GM18868 (cell line): ENCODE data around the gene SYNPR.

Experiments
- ATAC-seq: cut with Tn5 transposase; IDR thresholded peaks from one replicate; pipeline ENCODE4 v1.9.1; 2021; ENCODE audit warnings: mild to moderate bottlenecking, moderate library complexity; ENCODE audit not compliant: unreplicated experiment

The SYNPR gene

DNA sequence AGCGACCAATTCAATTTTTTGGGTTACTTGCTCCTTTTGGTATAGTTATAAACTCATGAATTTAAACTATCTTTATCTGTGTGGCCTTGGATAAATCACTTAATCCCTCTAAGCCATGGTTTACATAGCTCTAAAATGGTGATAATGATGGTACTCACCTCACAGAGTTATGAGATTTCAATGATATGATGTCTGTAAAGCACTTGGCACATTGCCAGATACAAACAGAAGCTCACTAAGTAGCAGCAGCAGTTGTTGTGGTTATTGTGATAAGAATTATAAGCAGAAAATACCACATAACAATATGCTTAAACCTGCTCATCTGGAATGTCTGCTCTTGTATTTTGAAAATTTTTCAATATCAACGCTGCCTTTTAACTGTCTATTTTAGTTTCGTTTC is 189.3 kb downstream of the SYNPR start:
- no peak for ATAC-seq

DNA sequence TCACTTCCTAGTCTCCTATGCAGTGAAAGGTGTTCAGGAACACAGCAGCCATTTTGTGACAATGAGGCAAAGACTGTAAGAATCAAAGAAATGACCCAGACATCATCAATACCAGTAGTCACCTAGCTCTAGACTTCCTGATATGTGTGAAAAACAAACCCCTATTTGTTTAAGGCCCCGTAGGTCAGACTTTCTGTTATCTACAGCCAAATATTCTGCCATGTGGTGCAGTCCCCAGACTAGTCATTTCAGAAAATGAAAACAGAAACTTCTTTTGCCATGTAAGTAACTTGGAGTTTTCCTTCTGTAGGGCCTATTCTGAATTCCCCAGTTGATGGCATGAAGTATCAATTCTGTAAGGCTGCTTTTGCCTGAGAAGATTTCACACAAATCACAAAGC is 192.6 kb downstream of the SYNPR start:
- peak; percentile 79 for ATAC-seq

DNA sequence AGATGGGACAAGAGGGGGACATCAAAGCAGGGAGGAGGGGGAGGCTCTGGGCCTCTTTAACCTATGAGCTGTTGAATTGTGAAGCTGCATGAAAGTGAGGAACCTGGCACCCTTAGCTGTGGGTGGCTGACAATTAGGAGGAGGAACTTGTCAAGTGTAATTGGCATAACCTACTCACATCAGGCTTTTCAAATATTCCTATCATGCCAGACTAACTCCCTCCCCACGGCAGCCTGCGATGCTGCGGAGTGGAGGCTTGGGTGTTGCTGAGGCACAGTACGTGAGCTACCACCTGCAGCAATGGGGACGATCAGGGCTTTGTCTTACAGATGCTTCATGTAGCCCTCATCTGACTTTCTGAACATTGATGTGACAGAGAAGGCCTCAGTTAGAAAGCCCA is 193.7 kb downstream of the SYNPR start:
- no peak for ATAC-seq

DNA sequence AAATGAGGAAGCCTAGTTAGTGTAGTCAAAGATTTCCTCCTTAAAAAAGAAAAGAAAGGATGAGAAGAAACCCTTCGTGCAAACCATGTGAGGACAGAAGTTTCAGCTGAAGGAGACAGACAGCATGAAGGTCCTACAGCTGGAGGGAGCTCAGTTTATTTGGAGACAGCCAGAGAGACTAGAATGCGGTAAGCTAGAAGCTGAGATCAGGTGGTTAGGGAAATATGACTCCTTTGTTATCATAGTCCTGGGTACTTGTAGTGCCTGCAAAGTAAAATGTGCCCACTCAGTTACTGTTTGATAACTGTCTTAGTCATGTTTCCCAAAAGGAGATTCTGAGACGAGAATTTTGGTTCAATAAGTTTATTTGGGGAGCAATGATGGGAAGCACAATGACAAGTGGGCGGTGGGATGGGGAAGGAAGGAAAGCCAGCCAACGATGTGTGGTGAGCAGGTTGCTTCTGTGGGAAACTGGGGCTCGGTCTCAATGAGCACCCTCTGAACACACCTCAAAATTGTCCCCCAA is 195.6 kb downstream of the SYNPR start:
- no peak for ATAC-seq

DNA sequence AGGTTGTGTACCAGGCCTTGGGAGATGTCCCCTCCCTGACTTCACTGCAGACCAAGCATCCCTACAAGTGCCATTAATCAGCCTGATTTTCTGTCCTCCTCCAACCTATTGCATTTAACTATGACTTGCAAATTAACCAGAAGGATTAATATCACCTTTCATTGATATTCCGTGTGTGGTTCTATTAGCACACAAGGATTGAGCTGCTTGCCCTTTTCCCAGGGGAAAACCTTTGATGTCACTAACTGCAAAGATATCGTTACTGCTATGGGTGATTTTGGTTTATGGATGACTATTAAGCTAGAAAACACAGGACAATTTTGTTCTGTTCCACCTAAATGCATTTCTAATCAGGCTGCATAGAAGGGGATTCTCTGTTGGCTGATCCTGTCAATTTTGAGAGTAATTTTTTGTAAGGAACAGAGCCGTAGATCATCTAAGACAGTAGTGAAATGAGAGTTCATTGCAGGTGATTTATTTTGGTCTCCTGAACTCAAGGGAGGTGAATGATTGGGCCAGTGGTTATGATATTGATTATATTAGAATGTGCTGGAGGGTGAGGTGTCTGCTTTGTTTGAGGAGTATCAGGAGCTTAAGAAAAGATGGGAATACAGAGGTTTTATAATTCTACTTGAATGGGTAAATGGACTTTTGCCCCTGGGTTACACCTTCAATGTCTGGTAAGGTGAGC is 196.9 kb downstream of the SYNPR start:
- ATAC-seq, result no peak

DNA sequence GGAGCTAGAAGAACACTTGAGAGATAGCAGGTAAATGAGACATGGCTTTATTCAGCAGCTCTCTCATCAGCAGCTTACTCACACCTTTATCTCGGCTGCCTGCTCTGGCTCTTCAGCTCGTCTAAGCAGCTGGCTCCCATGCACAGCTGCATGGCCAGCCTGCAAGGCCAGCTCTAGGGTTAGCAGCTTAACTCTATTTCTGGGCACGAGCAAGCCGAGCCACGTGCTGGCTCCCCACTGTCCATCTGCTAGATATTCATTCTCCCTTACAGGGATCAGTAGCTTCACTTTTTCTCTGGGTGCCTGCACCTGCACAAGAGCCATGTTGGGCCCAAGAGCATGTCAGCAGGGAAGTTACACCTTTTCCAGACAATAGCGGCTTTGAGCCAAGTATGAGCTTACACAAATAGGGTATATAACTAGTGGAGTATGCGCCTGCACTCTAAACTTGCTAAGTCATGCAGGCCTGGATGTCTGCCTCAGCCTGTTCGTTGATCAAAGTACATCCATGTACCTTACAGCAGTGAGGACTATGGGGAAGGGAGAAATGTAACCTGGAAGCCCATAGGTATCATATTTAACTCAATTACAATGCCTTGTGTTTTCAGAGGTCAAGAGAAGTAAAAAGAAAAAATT is 199.5 kb downstream of the SYNPR start:
- no peak for ATAC-seq

DNA sequence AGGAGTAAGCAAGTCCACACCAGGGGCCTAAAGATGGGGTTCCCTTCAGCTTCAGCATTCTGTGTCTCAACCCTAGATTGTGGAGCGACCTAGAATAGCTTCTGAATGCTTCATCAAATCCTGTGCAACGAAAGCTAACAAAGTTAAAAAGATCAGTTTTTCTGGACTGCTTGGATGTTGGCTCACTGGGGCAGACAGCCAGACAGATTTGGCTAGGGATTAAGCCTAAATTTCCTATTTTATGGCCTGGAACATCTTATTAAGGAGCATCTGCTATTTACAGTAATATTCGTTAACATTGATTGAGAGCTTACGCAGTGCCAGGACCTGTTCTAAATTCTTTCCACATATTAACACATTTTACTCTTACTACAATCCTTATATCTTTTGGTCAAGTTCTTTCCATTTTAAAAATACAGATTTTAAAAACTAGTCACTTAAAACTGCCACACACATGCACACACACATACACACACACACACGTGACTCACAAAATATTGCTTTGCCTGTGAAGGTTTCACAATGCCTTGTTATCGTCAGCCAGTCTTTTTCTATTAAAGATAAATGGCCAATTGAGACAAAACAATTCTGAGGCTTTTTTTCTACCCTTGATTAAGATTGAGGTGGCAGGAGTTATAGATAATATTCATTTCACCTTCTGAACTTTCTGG is 201.0 kb downstream of the SYNPR start:
- no peak for ATAC-seq

DNA sequence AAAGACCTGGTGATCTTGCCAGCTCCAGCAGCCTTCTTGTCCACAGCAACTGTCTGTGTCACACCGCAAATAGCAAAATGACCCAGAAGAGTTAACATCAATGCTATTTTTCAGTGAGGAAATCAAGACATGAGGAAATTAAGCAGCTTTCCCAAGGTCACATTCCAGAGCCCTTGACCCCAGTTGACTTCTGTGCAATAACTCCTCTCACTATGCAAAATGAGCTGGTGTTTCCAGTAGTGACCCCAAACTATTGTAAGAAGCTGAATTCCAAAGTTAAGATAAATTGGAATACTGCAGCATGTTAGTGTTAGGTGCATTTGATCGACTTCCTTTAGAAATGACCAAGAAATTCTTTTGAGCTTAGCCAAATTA is 201.5 kb downstream of the SYNPR start:
- no peak for ATAC-seq

DNA sequence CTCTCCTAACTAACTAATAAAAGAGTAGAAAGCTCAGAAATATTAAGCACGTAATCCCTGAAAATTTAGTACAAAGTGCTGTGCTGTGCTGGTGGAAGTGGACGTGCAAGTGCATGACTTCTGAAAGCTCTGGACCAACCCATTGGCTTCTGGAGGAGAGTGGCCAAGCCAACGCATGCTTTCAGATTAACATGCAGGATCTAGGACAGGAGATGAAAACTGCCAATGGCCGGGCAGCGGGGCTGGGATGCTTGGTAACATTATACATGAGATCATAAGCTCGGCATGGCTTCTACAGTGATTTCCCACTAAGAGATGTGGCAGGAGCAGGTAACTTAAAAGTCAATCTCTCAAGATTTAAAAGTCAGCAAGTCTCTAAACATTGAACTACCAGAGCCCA is 203.5 kb downstream of the SYNPR start:
- no peak for ATAC-seq

DNA sequence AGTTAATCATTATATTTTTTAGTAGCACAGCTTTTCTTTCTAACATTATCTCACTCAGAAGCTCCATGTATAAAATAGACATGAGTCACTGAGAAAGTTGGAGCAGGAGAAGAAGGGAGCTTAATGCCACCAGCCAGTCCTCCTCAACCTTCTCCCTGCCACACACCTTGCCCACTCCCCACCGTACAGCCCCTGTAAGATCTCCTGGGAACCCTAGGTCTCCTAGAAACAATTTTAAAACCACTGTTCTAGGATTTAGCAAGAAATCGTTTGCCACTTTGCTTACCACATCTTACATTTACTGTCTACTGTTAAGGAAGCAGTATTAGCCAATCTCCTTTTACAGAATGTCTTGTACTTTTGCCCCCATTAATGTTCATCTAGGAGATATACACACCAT is 204.2 kb downstream of the SYNPR start:
- ATAC-seq, result no peak

DNA sequence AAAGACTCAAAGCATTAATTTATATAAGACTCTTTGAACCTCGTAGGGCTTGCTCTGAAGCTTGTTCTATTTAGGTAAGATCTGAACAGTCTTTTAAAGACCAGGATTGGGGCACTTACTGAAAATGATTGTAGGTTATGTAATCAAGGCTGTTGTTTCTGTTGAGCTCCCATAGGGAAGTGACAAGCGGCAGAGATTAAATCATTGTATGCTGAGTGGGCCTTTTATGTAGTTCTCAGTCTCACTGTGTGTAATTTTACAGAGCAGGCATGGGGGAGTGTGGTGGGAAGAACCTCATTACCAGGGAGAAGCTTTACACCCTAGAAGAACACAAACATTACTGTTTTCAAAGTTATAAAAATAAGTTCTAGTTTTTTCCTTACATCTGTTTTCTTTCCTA is 214.4 kb downstream of the SYNPR start:
- ATAC-seq, result no peak

DNA sequence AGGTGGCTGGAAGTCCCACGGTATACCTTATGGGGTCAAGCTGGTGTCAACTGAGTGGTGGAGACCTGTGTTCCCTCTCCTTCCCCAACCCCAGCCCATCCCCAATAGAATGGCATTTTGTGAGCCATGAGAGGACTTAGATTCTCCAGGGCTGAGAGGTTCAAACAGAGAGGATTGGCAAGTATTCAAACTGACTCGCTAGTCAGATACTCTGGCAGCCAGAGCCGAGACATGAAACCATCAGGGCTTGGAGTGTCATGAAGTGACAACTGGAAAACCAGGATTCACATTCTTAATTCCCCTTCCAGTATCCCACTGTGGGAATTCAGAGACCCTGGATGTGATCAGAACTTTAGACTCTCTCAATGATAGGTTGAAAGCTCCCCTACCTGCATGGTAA is 215.0 kb downstream of the SYNPR start:
- ATAC-seq, result no peak

DNA sequence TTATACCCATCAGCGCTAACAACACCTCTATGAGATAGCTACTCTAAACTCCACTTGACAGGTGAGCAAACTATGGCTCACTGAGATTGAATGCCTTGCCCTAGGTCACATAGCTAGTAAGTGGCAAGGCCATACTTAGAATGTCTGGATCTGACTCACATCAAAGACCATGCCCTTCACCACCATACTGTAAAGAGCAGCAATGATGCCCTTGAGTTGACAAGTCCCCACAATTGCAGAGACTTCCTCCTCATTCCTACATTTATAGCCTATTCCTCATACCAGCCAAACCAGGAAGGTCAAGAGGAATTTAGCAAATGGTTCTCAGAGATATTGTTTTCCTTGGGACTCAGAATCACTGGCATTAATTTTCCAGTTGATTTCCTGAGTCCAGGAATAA is 216.5 kb downstream of the SYNPR start:
- ATAC-seq, result no peak

DNA sequence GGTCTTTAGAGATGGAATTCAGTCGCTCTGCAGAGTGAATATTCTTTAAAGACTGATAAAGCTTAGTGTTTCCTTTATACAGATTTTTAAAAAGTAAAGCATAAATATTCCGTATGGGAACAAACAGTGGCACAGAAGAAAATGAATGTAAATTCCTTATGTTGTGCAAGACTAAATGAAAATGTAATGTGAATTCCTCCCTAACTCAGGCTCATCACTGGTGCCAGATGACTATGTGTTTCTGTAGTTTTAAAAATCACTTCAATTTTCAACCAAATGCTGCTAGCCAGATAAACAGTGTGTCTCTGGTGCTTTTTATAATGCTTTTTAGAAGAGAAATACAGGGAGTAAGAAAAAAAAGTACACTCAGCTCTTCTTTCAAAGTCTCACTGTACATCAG is 219.5 kb downstream of the SYNPR start:
- ATAC-seq, result no peak

DNA sequence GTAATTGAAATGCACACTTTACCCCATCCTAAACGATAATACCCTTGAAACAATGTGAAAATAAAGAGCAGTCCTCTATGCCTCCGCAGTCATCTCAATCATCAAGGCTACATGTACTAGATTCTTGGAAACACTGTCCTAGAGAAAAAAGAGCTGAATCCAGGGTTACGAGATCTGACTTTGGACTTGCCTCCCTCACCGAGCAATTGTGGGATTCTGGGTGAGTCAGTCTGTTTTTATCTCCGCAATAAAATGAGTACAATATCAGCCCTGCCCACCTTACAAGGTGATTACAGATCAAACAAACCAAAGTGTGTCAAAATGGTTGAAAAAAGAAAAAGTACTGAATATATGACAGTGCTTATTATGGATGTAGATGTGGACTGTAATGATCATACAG is 222.1 kb downstream of the SYNPR start:
- ATAC-seq, result no peak

DNA sequence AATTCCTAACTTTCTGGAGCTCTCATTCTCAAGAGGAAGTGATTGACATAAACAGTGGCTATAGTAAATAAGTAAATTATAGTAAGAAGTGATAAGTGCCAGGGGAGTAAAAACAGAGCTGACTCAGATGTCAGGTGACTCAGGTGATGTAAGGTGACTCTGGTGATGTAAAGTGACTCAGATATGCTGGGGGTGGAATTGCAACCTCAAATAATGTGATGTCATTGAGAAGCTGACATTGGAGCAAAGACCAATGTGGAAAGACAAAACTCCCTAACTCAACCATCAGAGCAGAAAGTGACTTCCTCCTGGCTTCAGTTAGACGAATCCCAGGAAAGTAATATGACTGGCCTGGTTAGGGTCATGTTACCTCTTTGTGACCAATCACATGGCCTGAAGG is 230.2 kb downstream of the SYNPR start:
- no peak for ATAC-seq

DNA sequence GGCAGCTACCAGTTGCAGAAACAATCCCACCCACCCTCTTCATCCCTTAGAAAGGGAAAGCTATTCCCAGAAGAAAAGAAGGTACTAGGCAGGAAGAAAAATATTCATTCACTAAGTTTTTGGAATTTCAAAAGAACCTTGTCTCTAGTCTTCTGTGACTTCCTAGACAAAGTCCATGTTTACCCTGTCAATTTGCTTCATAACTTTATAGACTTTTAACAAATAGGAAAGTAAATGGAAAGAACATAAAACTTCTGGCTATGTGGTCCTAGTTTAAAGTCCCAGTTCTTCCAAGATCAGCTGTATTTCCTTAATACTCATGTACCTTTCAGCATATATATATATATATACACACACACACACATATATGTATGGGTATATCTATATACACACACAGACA is 230.7 kb downstream of the SYNPR start:
- no peak for ATAC-seq

DNA sequence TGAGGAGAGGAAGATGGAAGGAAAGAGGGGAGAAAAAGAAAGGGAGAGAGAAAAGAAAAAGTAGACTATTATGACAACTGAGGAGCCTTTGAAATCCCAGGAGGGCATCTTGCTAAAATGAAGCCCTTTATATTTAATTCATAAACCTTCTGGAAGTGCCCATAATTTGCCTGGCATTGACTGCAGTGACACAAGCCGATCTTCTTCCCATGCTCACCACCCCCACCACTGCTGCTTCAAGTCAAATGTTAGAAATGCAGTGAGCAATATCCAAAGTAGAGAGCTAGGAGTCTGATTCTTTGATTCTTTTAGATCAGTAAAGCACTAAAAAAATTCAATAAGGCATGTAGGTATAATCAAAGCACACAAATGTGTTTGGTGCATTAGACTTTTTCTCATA is 235.7 kb downstream of the SYNPR start:
- ATAC-seq, result no peak

DNA sequence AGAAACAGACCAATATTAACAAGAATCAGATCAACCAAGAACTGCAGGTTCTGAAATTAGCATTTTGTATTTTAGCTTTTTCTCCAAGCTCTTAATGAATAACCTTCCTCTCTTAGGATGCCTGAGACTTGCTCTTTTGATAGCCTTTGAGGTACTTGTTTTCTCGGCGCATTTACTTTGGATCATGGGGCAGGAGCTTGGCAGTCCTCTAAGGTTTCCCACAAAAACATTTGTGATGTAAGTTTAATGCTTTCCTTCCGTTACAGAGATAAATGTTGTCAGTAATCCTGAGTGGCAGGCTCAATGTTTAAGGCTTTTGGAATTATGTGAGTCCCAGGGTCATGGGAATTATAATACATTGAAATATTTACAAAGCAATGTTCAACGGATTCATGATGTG is 236.6 kb downstream of the SYNPR start:
- no peak for ATAC-seq

DNA sequence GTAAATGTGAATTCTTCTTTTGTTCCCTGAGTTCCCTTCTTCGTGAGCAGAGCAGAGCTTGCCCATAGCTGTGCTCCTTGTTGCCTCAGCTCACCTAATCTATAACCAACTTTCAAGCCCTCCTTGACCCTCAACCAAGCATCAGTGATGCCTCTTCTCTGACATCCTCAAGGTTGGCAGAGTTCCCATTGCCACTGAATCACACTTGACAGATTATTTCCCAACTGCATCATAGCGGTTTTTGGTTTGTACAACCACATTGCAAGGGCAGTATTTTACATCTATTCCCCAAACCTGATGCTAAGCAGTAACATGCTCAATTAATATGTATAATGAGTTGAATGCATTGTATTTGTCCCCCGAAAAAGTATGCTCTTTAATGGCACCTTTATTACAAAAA is 241.3 kb downstream of the SYNPR start:
- ATAC-seq, result no peak

DNA sequence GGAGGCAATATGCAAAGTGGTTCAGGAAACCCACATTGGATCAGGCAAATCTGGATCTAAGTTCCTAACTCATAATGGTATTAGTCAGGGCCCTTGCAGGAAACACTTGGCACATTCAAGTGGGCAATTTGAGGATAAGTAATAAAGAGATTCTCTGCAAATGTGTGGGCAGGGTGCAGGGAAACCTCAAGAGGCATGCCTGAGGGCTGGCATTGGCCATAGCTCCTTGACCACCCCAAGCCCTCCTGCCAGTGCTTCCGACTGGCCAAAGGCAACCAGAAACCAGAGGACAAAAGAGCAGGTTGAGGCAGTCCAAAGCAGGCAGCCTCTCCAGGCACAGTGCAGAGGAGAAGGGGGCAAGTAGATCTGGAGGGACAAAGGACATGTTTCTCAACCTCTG is 243.5 kb downstream of the SYNPR start:
- no peak for ATAC-seq

DNA sequence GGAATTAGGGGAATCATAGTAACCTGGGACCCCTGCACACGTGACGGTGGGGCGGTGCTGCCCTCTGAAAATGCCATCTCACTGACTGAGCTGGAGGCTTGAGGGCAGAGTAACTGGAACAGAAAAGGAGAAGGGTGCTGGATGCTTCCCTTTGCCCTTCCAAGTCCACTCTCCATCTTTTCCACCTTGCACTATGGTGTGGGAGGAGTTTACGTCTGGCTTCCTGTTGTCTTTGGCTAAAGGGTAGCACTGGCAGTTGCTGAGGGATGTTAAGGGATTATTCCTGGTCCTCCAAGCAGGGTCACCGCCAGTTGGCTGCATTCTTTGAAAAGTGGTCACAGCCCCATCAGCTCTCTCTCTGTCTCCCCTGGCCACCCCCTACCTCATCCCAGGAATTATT is 245.0 kb downstream of the SYNPR start:
- no peak for ATAC-seq
